Endothelial cell of umbilical vein (primary cell): ENCODE measurements around the gene GRK6. TPM values are rescaled to one million over a fixed set of nuclear protein-coding genes. Genes with fewer than 3 reads are reported as not detected.

Experiments
- BruUV-seq: library from RNA; stranded (reverse); fragments of 400-500 nt; replicated peaks from 2 replicates; lab custom pipeline; 2021; lab: Mats Ljungman, UMichigan
- CTCF ChIA-PET: fragments of 300-600, 350-600 bp; sonication (Branson Sonifier 250); formaldehyde crosslinking; loops from one replicate; lab custom pipeline; 2021; ENCODE audit warnings: antibody characterized with exemption, inconsistent platforms; lab: Charles Lee
- POLR2A ChIA-PET: fragments of 300-600, 350-600 bp; sonication (Branson Sonifier 250); formaldehyde crosslinking; loops from one replicate; lab custom pipeline; 2021; ENCODE audit warnings: antibody characterized with exemption, inconsistent platforms; lab: Charles Lee
- DNase-seq: peaks from one replicate; pipeline ENCODE4 v3.0.0-alpha.2; 2011; ENCODE audit warnings: low read depth, low spot score
- FAIRE-seq: peaks from 2 replicates; lab custom pipeline; 2011; peaks lifted over from hg19 to GRCh38; lab: Jason Lieb, UNC
- H2AFZ ChIP-seq: 2 replicates; pipeline ENCODE4 v1.6.0; 2012; ENCODE audit warnings: low read depth, low read length, control low read depth, inconsistent platforms
- H3K27ac ChIP-seq: 2 replicates; pipeline ENCODE4 v1.5.1; 2011; ENCODE audit warnings: low read depth, mild to moderate bottlenecking, control low read depth, low read length, moderate library complexity; ENCODE audit not compliant: insufficient read depth
- H3K27me3 ChIP-seq, 2 experiments: 2 replicates each; pipeline versions ENCODE4 v1.6.0 to v1.6.1; 2011; ENCODE audit warnings: low read length in 2 of 2, mixed read lengths in 1 of 2; ENCODE audit not compliant: control insufficient read depth in 2 of 2, insufficient read depth in 2 of 2
- H3K36me3 ChIP-seq, 2 experiments: 2 replicates in 1 of 2; 3 replicates in 1 of 2; pipeline ENCODE4 v1.5.1; 2011; ENCODE audit warnings: low read length in 2 of 2, mild to moderate bottlenecking in 1 of 2, moderate library complexity in 1 of 2; ENCODE audit not compliant: control insufficient read depth in 2 of 2, insufficient read depth in 2 of 2; ENCODE audit errors: extremely low read depth in 1 of 2
- H3K4me1 ChIP-seq: 3 replicates; pipeline ENCODE4 v1.5.1; 2011; ENCODE audit warnings: mild to moderate bottlenecking, low read length; ENCODE audit not compliant: control insufficient read depth, insufficient read depth; ENCODE audit errors: extremely low read depth
- H3K4me2 ChIP-seq: 2 replicates; pipeline ENCODE4 v1.6.1; 2011; ENCODE audit warnings: low read length, control low read depth, mixed read lengths; ENCODE audit not compliant: insufficient read depth
- H3K4me3 ChIP-seq, 3 experiments: fragments of 200-600 bp in 1 of 3; sonication (generic), shearing (Covaris generic) in 1 of 3; replicated peaks in 1 of 3; 2 replicates each; pipeline ENCODE4 v1.5.1; 2011 to 2016; ENCODE audit warnings: control low read depth in 3 of 3, low read length in 3 of 3, mild to moderate bottlenecking in 2 of 3, inconsistent platforms in 1 of 3, low read depth in 1 of 3, moderate library complexity in 1 of 3; ENCODE audit not compliant: insufficient read depth in 1 of 3
- H3K79me2 ChIP-seq: 2 replicates; pipeline ENCODE4 v1.6.0; 2012; ENCODE audit warnings: low read length, inconsistent platforms; ENCODE audit not compliant: control insufficient read depth, insufficient read depth
- H3K9ac ChIP-seq: replicated peaks from 2 replicates; pipeline ENCODE3; 2011; ENCODE audit warnings: low read length, control low read depth; ENCODE audit not compliant: insufficient read depth; ENCODE audit errors: extremely low read depth
- H3K9me1 ChIP-seq: replicated peaks from 3 replicates; pipeline ENCODE4 v1.6.0; 2011; ENCODE audit warnings: mild to moderate bottlenecking, low read length; ENCODE audit not compliant: control insufficient read depth, insufficient read depth; ENCODE audit errors: extremely low read depth
- H3K9me3 ChIP-seq: replicated peaks from 2 replicates; pipeline ENCODE4 v1.5.1; 2012; ENCODE audit warnings: low read length, inconsistent platforms; ENCODE audit not compliant: control insufficient read depth, insufficient read depth
- H4K20me1 ChIP-seq: replicated peaks from 2 replicates; pipeline ENCODE3; 2011; ENCODE audit warnings: mild to moderate bottlenecking, low read length; ENCODE audit not compliant: control insufficient read depth, insufficient read depth; ENCODE audit errors: extremely low read depth
- CTCF ChIP-seq, 2 donors: IDR thresholded peaks; 1 replicate in 1 of 2; 2 replicates in 1 of 2; pipeline ENCODE4 v1.5.1; 2011; ENCODE audit warnings: low read length in 2 of 2, mild to moderate bottlenecking in 2 of 2, moderate library complexity in 2 of 2, control low read depth in 1 of 2, inconsistent platforms in 1 of 2, low read depth in 1 of 2; ENCODE audit not compliant: insufficient read depth in 1 of 2; ENCODE audit errors: extremely low read depth in 1 of 2
- EZH2 ChIP-seq: IDR thresholded peaks from 2 replicates; pipeline ENCODE4 v1.6.1; 2012; ENCODE audit warnings: borderline replicate concordance, low read depth, mild to moderate bottlenecking, moderate library complexity, low read length, inconsistent platforms; ENCODE audit not compliant: severe bottlenecking
- FOS ChIP-seq: IDR thresholded peaks from 2 replicates; pipeline ENCODE4 v1.6.1; 2011; ENCODE audit warnings: mild to moderate bottlenecking, low read length, moderate library complexity, borderline replicate concordance; ENCODE audit not compliant: insufficient read depth
- GATA2 ChIP-seq: IDR thresholded peaks from 2 replicates; pipeline ENCODE4 v1.7.0; 2011; ENCODE audit warnings: low read depth, mild to moderate bottlenecking, moderate library complexity, mixed read lengths, low read length; ENCODE audit not compliant: insufficient read length, insufficient read depth
- JUN ChIP-seq: IDR thresholded peaks from 2 replicates; pipeline ENCODE4 v1.6.1; 2011; ENCODE audit warnings: borderline replicate concordance, low read depth; ENCODE audit not compliant: insufficient read length, insufficient read depth
- MYC ChIP-seq: IDR thresholded peaks from one replicate; pipeline ENCODE4 v1.6.1; 2011; ENCODE audit warnings: mild to moderate bottlenecking, low read depth, low read length
- POLR2A ChIP-seq: IDR thresholded peaks from 2 replicates; pipeline ENCODE4 v1.6.1; 2012; ENCODE audit warnings: low read depth, mild to moderate bottlenecking, control low read depth, low read length
- POLR2AphosphoS5 ChIP-seq: IDR thresholded peaks from 2 replicates; pipeline ENCODE4 v1.6.1; 2012; ENCODE audit warnings: low read depth, mild to moderate bottlenecking, control low read depth, low read length, moderate library complexity; ENCODE audit not compliant: insufficient read depth
- dilution Hi-C: fragments of 300-500 bp; cut with MboI; formaldehyde crosslinking; loops from one replicate; pipeline ENCODE4 v1.15.0; 2019; ENCODE audit warnings: low sequenced_read_pairs; ENCODE audit not compliant: extremely low pct_ligation_motif_present
- intact Hi-C: fragments of 100-400 bp; cut with micrococcal nuclease; formaldehyde crosslinking; loops from one replicate; pipeline ENCODE4 v1.10.0; 2022
- polyA plus RNA-seq, 4 experiments: library from polyadenylated mRNA; depleted of rRNA in 3 of 4; stranded (reverse) in 3 of 4; unstranded in 1 of 4; fragments of >200 nt; gene quantifications; 2 replicates each; pipeline versions ENCODE4 v1.2.1 to v1.2.3, GENCODE V29; 2011 to 2012; ENCODE audit warnings: missing spikeins in 1 of 4
- total RNA-seq: library from RNA; stranded (reverse); gene quantifications from 2 replicates; pipeline ENCODE4 v1.2.3, GENCODE V29; 2021
- TF ChIP-seq, protein P1 (sequence below): IDR thresholded peaks from 2 replicates; pipeline ENCODE4 v1.6.1; 2011; ENCODE audit not compliant: insufficient read depth, insufficient read length

The GRK6 gene
- total and polyA plus RNA-seq, 2 donors (not counting 3 experiments of a cell fraction or from before 2014, with no cell fraction given), result 28.9 to 36.4 TPM

GRCh38 chr5:177393990-177394389 is 32.5 kb upstream of the GRK6 start:
- no peak overlapping the region for H3K4me2 ChIP-seq
- ChIA-PET CTCF (interaction anchor here (1.1 to 5.7 kb wide), 3 partner anchors 10 to 56 kb away, joined by 3 to 246 read pairs (median 9); partner anchors contain the start of gene PRR7), POLR2A (no interaction called here)
- no peaks in the 10 kb centered on the region for H4K20me1 ChIP-seq
- BruUV-seq, result no TSS peak
- no peaks in the 10 kb centered on the region for H3K27me3 ChIP-seq
- no peaks in the 10 kb centered on the region for H3K9me1 ChIP-seq
- no peaks in the 10 kb centered on the region for H3K4me1 ChIP-seq
- H3K27ac ChIP-seq, result no peak overlapping the region
- H3K4me3 ChIP-seq, result no peak overlapping the region
- FAIRE-seq (no peak), DNase-seq (no peak)
- no peaks in the 10 kb centered on the region for H3K9me3 ChIP-seq
- intact Hi-C loops, result loop anchor here (5.0 kb wide), 1 partner anchor 282 kb away; no protein-coding TSS in a partner anchor
- no peak overlapping the region for H2AFZ ChIP-seq
- no peaks in the 10 kb centered on the region for H3K79me2 ChIP-seq
- no peaks in the 10 kb centered on the region for H3K36me3 ChIP-seq
- dilution Hi-C loops, result no loop called here
- no peak for TF ChIP-seq CTCF (IDR thresholded peaks at IDR 0.05; ENCODE audit: extremely low read depth in 1 of 2, insufficient read depth in 1 of 2, low read depth in 1 of 2, low read length in 2 of 2)
- no peak for TF ChIP-seq GATA2
- no peak for TF ChIP-seq MYC
- no peak for TF ChIP-seq POLR2A
- no peak for TF ChIP-seq EZH2
- no peak for TF ChIP-seq FOS
- no peak for TF ChIP-seq POLR2AphosphoS5
- TF ChIP-seq, protein P1, sequence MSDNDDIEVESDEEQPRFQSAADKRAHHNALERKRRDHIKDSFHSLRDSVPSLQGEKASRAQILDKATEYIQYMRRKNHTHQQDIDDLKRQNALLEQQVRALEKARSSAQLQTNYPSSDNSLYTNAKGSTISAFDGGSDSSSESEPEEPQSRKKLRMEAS, result no peak
- no peak for TF ChIP-seq JUN
- no peak overlapping the region for H3K9ac ChIP-seq
